Activated T-cell treated with anti-CD3 and anti-CD28 coated beads, Interleukin-2, amount 50 U/mL, for 24 hours (primary cell): ENCODE data around the gene NARS2.

Experiments
- DNase-seq: peaks from one replicate; pipeline ENCODE4 v3.0.0-alpha.2; 2020
- H3K27ac Mint-ChIP-seq: 2 replicates; pipeline ENCODE4 v1.8.0; 2020; ENCODE audit warnings: mild to moderate bottlenecking, mixed read lengths
- H3K27me3 Mint-ChIP-seq: 2 replicates; pipeline ENCODE4 v1.8.0; 2020; ENCODE audit warnings: mixed read lengths
- H3K36me3 Mint-ChIP-seq: 2 replicates; pipeline ENCODE4 v1.8.0; 2020; ENCODE audit warnings: low read depth, mixed read lengths
- H3K4me1 Mint-ChIP-seq: 2 replicates; pipeline ENCODE4 v1.8.0; 2020; ENCODE audit warnings: low read depth, mixed read lengths
- H3K4me3 Mint-ChIP-seq: 2 replicates; pipeline ENCODE4 v1.8.0; 2020; ENCODE audit warnings: mild to moderate bottlenecking, moderate library complexity, mixed read lengths
- H3K9me3 Mint-ChIP-seq: 2 replicates; pipeline ENCODE4 v1.8.0; 2020; ENCODE audit warnings: mixed read lengths

Gene NARS2

GRCh38 chr11:78595436-78596130 lies 20.9 kb upstream of the NARS2 start:
- Mint-ChIP-seq H3K27ac (no peak overlapping the region), H3K9me3 (no peaks in the 10 kb centered on the region), H3K36me3 (no peaks in the 10 kb centered on the region), H3K4me1 (no peaks in the 10 kb centered on the region), H3K27me3 (peaks cover 8% of the 10 kb centered on the region), H3K4me3 (no peak overlapping the region)
- no peak for DNase-seq

GRCh38 chr11:78594814-78595213 lies 20.1 kb upstream of the NARS2 start:
- Mint-ChIP-seq H3K27ac (no peak overlapping the region), H3K36me3 (no peaks in the 10 kb centered on the region), H3K4me1 (no peaks in the 10 kb centered on the region), H3K4me3 (no peak overlapping the region), H3K27me3 (peaks cover 6% of the 10 kb centered on the region), H3K9me3 (no peaks in the 10 kb centered on the region)
- no peak for DNase-seq

- H3K27ac Mint-ChIP-seq, result no peak overlapping the region
- H3K4me1 Mint-ChIP-seq, result no peaks in the 10 kb centered on the region
- peaks cover 6% of the 10 kb centered on the region for H3K36me3 Mint-ChIP-seq
- no peak for DNase-seq
- H3K27me3 Mint-ChIP-seq, result no peaks in the 10 kb centered on the region
- H3K4me3 Mint-ChIP-seq, result no peak overlapping the region
- peaks cover 11% of the 10 kb centered on the region for H3K9me3 Mint-ChIP-seq
Measured at GRCh38 chr11:78588517-78588916, 13.9 kb upstream of the NARS2 start.

GRCh38 chr11:78587446-78587845 lies 12.8 kb upstream of the NARS2 start:
- H3K36me3 Mint-ChIP-seq, result peaks cover 6% of the 10 kb centered on the region
- no peak overlapping the region for H3K4me3 Mint-ChIP-seq
- no peaks in the 10 kb centered on the region for H3K4me1 Mint-ChIP-seq
- no peaks in the 10 kb centered on the region for H3K27me3 Mint-ChIP-seq
- DNase-seq, result no peak
- peaks cover 18% of the 10 kb centered on the region for H3K9me3 Mint-ChIP-seq
- no peak overlapping the region for H3K27ac Mint-ChIP-seq

- Mint-ChIP-seq H3K9me3 (peaks cover 21% of the 10 kb centered on the region), H3K4me3 (no peak overlapping the region), H3K4me1 (no peaks in the 10 kb centered on the region), H3K36me3 (peaks cover 6% of the 10 kb centered on the region), H3K27me3 (peaks cover 4% of the 10 kb centered on the region), H3K27ac (no peak overlapping the region)
- no peak for DNase-seq
Measured at GRCh38 chr11:78586452-78587046, 11.9 kb upstream of the NARS2 start.

- H3K4me3 Mint-ChIP-seq, result no peak overlapping the region
Measured at GRCh38 chr11:78583889-78584288, 9.2 kb upstream of the NARS2 start.

GRCh38 chr11:78577495-78577894 lies 2.8 kb upstream of the NARS2 start:
- H3K9me3 Mint-ChIP-seq, result peaks cover 5% of the 10 kb centered on the region

More at GRCh38 chr11:78583889-78584288, 9.2 kb upstream of the NARS2 start:
- H3K36me3 Mint-ChIP-seq, result peaks cover 6% of the 10 kb centered on the region
- H3K9me3 Mint-ChIP-seq, result peaks cover 22% of the 10 kb centered on the region
- no peak overlapping the region for H3K27ac Mint-ChIP-seq
- DNase-seq, result no peak
- peaks cover 13% of the 10 kb centered on the region for H3K27me3 Mint-ChIP-seq
- no peaks in the 10 kb centered on the region for H3K4me1 Mint-ChIP-seq

GRCh38 chr11:78576549-78577097 lies 2.0 kb upstream of the NARS2 start:
- H3K4me3 Mint-ChIP-seq, result no peak overlapping the region
- H3K36me3 Mint-ChIP-seq, result peaks cover 25% of the 10 kb centered on the region
- no peak overlapping the region for H3K27ac Mint-ChIP-seq
- H3K9me3 Mint-ChIP-seq, result peaks cover 2% of the 10 kb centered on the region
- peaks cover 28% of the 10 kb centered on the region for H3K4me1 Mint-ChIP-seq
- DNase-seq, result no peak
- peaks cover 11% of the 10 kb centered on the region for H3K27me3 Mint-ChIP-seq

More at GRCh38 chr11:78577495-78577894, 2.8 kb upstream of the NARS2 start:
- peaks cover 21% of the 10 kb centered on the region for H3K4me1 Mint-ChIP-seq
- no peak overlapping the region for H3K27ac Mint-ChIP-seq
- DNase-seq, result no peak
- peaks cover 14% of the 10 kb centered on the region for H3K27me3 Mint-ChIP-seq
- no peak overlapping the region for H3K4me3 Mint-ChIP-seq
- H3K36me3 Mint-ChIP-seq, result peaks cover 18% of the 10 kb centered on the region

GRCh38 chr11:78575478-78575877 lies 814 bp upstream of the NARS2 start:
- no peak overlapping the region for H3K27ac Mint-ChIP-seq
- no peak for DNase-seq
- peaks cover 4% of the 10 kb centered on the region for H3K27me3 Mint-ChIP-seq
- H3K4me1 Mint-ChIP-seq, result peaks cover 34% of the 10 kb centered on the region
- H3K9me3 Mint-ChIP-seq, result no peaks in the 10 kb centered on the region
- peaks cover 36% of the 10 kb centered on the region for H3K36me3 Mint-ChIP-seq
- peak overlapping the region; percentile 97 for H3K4me3 Mint-ChIP-seq

GRCh38 chr11:78573681-78574080 lies 983 bp downstream of the NARS2 start:
- Mint-ChIP-seq H3K9me3 (no peaks in the 10 kb centered on the region), H3K4me3 (peak overlapping the region; percentile 97), H3K36me3 (peaks cover 45% of the 10 kb centered on the region), H3K27me3 (no peaks in the 10 kb centered on the region), H3K27ac (peak overlapping the region; percentile 97), H3K4me1 (peaks cover 34% of the 10 kb centered on the region)
- no peak for DNase-seq

GRCh38 chr11:78573271-78573670 lies 1.4 kb downstream of the NARS2 start:
- peaks cover 48% of the 10 kb centered on the region for H3K36me3 Mint-ChIP-seq

GRCh38 chr11:78572394-78572793 lies 2.3 kb downstream of the NARS2 start:
- Mint-ChIP-seq H3K4me3 (peak overlapping the region; percentile 8), H3K36me3 (peaks cover 57% of the 10 kb centered on the region), H3K9me3 (no peaks in the 10 kb centered on the region), H3K4me1 (peaks cover 34% of the 10 kb centered on the region), H3K27me3 (no peaks in the 10 kb centered on the region), H3K27ac (no peak overlapping the region)
- no peak for DNase-seq

More at GRCh38 chr11:78573271-78573670, 1.4 kb downstream of the NARS2 start:
- H3K4me3 Mint-ChIP-seq, result peak overlapping the region; percentile 97
- peaks cover 34% of the 10 kb centered on the region for H3K4me1 Mint-ChIP-seq
- H3K9me3 Mint-ChIP-seq, result no peaks in the 10 kb centered on the region
- H3K27ac Mint-ChIP-seq, result peak overlapping the region; percentile 97
- H3K27me3 Mint-ChIP-seq, result no peaks in the 10 kb centered on the region
- DNase-seq, result no peak

GRCh38 chr11:78570031-78570430 lies 4.6 kb downstream of the NARS2 start:
- DNase-seq, result no peak
- H3K27ac Mint-ChIP-seq, result no peak overlapping the region
- H3K27me3 Mint-ChIP-seq, result no peaks in the 10 kb centered on the region
- no peak overlapping the region for H3K4me3 Mint-ChIP-seq
- no peaks in the 10 kb centered on the region for H3K9me3 Mint-ChIP-seq
- peaks cover 31% of the 10 kb centered on the region for H3K4me1 Mint-ChIP-seq
- peaks cover 80% of the 10 kb centered on the region for H3K36me3 Mint-ChIP-seq

GRCh38 chr11:78567209-78567608 lies 7.5 kb downstream of the NARS2 start:
- peaks cover 22% of the 10 kb centered on the region for H3K4me1 Mint-ChIP-seq
- no peak overlapping the region for H3K27ac Mint-ChIP-seq
- H3K4me3 Mint-ChIP-seq, result no peak overlapping the region
- DNase-seq, result no peak
- H3K27me3 Mint-ChIP-seq, result no peaks in the 10 kb centered on the region
- H3K36me3 Mint-ChIP-seq, result peaks cover 75% of the 10 kb centered on the region
- no peaks in the 10 kb centered on the region for H3K9me3 Mint-ChIP-seq
